Gastroesophageal sphincter (tissue), 3 donors: Measurements from ENCODE around the gene MRPS18A.

ENCODE experiments used
- EP300 ChIP-seq: sonication (generic); formaldehyde crosslinking; IDR thresholded peaks from one replicate; pipeline ENCODE4 v1.6.1; 2017; ENCODE audit warnings: antibody characterized with exemption, mild to moderate bottlenecking
- POLR2A ChIP-seq, 2 donors: fragments of 450-650 bp; IDR thresholded peaks; one replicate each; pipeline ENCODE4 v1.6.1; 2017; ENCODE audit warnings: antibody characterized with exemption in 2 of 2, mild to moderate bottlenecking in 2 of 2, moderate library complexity in 1 of 2
- POLR2AphosphoS5 ChIP-seq: sonication (generic); formaldehyde crosslinking; IDR thresholded peaks from one replicate; pipeline ENCODE4 v1.6.1; 2017; ENCODE audit warnings: antibody characterized with exemption
- TF ChIP-seq, protein P1 (sequence below), 4 experiments: fragments of 200-600 bp in 2 of 4; fragments of 450-650 bp in 2 of 4; sonication (generic) in 1 of 4; IDR thresholded peaks; one replicate each; pipeline ENCODE4 v1.5.1; 2017 to 2019; ENCODE audit warnings: antibody characterized with exemption in 4 of 4, mild to moderate bottlenecking in 2 of 4, moderate library complexity in 2 of 4

DNA sequence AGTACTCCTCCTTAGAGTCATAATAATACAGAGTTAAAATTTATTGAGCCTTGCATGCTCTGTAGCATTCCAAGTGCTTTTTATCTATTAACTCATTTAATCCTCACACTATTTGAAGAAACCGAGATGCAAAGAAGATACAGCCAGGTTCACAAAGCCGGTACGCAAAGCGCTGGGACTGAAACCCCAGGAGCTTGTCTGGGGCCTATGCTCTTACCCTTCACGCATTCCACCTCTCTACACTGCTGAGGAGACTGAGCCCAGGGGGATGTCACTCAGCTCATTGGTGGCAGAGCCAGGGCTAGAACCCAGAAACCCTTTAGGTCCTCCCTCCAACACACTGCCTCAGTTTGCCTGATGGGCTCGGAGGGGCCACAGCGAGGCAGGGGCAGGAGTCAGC is 19.7 kb upstream of the MRPS18A start:
- TF ChIP-seq, protein P1, sequence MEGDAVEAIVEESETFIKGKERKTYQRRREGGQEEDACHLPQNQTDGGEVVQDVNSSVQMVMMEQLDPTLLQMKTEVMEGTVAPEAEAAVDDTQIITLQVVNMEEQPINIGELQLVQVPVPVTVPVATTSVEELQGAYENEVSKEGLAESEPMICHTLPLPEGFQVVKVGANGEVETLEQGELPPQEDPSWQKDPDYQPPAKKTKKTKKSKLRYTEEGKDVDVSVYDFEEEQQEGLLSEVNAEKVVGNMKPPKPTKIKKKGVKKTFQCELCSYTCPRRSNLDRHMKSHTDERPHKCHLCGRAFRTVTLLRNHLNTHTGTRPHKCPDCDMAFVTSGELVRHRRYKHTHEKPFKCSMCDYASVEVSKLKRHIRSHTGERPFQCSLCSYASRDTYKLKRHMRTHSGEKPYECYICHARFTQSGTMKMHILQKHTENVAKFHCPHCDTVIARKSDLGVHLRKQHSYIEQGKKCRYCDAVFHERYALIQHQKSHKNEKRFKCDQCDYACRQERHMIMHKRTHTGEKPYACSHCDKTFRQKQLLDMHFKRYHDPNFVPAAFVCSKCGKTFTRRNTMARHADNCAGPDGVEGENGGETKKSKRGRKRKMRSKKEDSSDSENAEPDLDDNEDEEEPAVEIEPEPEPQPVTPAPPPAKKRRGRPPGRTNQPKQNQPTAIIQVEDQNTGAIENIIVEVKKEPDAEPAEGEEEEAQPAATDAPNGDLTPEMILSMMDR (IDR thresholded peaks at IDR 0.05), result no peak
- TF ChIP-seq POLR2A (IDR thresholded peaks at IDR 0.05) (no peak), EP300 (no peak), POLR2AphosphoS5 (no peak)
